Right ventricle myocardium inferior (tissue), 1 donor: ENCODE measurements around the gene PREP. TPM values are rescaled to one million over a fixed set of nuclear protein-coding genes. Genes with fewer than 3 reads are reported as not detected.
"Not testable (repeated sequence)": the region's sequence is repeated elsewhere in the genome, so short reads cannot be mapped to it uniquely, and the experiment has no call there.

Experiments
- ATAC-seq: fragments of 200-7000 bp; cut with Tn5 transposase; one replicate; pipeline ENCODE4 v1.9.1; 2020; ENCODE audit warnings: mild to moderate bottlenecking, moderate library complexity
- DNase-seq: peaks from one replicate; pipeline ENCODE4 v3.0.0; 2021; ENCODE audit errors: missing footprints
- intact Hi-C: fragments of 100-400 bp; cut with DNase I; formaldehyde crosslinking; loops from one replicate; pipeline ENCODE4 v1.11.0; 2022
- long read RNA-seq: library from polyadenylated mRNA; unstranded; transcript quantifications from one replicate; pipeline ENCODE4 v2.0.0, GENCODE V29; 2021
- total RNA-seq: library from RNA; stranded (reverse); fragmentation: NEBNext Ultra II Directional; extraction: Animal tissue kit (Norgen Biotek cat#: 25700); gene quantifications from one replicate; pipeline ENCODE4 v1.2.1, GENCODE V29; 2021
- donor health status: DM: no; HTN: yes; CAD: no; lungs with severe emphysema.

Gene PREP
- total RNA-seq, result 26.6 TPM
- long read RNA-seq, transcript PREP-201 (15 exons, 2,905 nt), result major isoform, 22 of 29 reads
- long read RNA-seq, partial matches to known transcripts, result 0 of 29 reads
- long read RNA-seq, other reads (novel, unspliced or antisense), result 7 of 29 reads

DNA sequence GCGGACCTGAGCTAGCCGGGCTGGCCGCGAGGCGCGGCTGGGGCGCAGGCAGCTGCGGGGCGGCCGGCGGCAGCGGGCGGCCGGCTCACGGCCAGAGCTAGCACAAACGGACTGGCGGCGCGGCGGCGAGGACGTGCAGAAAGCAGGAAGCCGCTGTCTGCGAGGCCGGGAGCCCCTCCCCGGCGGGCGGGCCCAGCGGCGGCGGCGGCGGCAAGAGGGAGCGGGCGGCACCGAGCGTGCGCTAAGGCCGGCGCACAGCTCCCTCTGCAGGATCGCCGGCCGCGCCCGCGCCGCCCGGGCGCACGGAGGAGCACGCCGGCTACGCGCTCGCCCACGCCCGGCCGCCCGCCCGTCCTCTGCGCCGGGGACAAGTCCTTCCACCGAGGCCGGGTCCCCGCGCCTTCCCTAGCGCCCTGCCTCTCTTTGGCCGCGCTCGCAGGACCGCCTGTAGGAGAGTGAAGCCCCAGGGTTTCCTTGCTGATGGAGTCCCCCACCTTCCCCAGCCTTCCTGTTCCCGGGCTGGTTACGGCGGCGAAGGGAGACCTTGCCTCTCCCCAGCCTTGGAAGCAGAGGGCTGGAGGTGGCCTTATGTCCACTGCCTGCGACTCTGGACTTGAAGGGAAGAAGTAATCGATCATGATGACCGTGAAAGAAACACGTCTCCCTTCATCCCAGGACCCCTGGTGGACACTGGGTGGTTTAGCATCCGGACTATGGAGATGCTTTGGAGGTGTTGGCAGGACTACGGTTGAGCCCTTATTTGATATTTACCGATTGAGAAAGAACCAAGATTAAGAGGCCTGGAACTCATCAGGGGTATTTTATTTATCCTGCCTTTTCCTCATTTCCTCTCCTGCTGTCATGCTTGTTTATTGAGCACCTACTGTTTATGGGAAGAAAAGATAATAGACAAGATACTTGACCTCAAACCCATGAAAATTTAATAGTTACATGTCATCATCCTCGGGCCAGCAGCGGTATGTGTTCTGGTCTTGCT, at the start of gene PREP:
Gene PREP, minus strand, starts transcription at position 144 of the 997 bp plus-strand sequence. CDS start 191 bp downstream, outside the sequence.
- DNase-seq, result peak; percentile 95
- intact Hi-C loops, result loop anchor here (1.0 kb wide), 1 partner anchor 315 kb away; no protein-coding TSS in a partner anchor
- ATAC-seq, result peak; percentile 97

DNA sequence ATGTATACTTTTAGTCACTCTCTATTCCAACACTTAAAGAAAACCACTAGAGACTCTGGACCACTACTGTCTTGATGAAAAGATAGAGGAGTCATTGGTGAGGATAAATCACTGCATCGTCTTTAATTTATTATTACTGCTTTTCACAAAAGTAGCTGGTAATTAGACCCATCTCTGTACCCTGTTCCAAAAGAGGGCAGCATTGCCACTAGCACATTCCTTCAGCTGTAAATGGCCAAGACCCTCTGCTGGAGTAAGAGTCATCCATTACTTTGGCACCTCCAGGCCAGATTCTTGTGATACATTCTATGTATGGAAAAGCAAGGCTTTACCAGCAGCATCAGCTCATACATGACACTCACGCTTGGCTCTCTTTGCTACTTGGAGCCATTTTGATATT, 49.5 kb upstream of the PREP start:
- no peak for ATAC-seq
- DNase-seq, result no peak
- intact Hi-C loops, result no loop called here

DNA sequence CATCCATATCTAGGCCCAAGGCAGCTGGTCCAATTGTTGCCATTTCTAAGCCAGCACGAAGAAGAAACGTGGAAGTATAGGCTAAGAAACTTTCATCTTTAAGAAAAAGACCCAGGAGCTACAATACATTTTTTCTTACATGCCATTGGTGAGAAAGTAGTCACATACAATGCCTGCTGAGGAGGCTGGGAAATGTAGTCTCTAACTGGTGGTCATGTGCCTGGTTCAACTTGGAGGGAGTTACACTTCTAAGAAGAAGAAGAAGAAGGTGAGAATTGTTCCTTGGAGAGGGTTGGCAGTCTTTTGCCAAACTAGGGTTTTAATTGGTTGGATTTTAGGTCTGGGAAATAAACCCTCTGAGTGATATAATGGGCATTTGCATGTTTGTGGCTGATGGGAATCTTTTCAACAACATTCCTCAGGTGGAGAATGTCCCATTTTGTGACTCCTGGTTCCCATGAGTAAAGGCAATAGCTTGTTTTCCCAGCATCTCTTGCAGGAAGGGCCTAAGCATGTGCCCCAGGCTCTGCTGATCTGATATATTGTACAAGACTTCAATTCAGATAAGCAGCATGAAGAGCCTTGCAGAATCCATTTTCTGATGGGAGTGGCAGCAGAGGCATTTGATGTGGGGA, 47.0 kb upstream of the PREP start:
- ATAC-seq (no peak), DNase-seq (no peak)
- intact Hi-C loops, result no loop called here

DNA sequence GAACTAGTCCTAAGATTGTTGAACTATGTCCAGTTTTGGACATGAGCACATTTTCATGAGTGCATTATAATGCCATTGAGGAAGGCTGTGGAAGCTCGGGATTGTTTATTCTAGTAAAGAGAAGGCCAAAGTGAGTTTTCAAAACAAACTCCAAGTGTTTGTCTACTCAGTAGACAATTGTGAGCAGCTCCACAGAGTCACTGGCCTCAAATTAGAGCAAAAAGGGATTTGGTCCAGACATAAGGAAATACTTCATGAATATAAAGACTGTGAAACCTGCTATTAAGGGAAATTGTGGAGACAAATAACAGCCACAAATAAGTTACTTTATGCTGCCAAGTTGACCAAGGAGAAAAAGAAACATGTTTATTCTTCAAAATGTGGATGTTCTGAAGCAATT, 42.6 kb upstream of the PREP start:
- intact Hi-C loops, result no loop called here
- no peak for ATAC-seq

DNA sequence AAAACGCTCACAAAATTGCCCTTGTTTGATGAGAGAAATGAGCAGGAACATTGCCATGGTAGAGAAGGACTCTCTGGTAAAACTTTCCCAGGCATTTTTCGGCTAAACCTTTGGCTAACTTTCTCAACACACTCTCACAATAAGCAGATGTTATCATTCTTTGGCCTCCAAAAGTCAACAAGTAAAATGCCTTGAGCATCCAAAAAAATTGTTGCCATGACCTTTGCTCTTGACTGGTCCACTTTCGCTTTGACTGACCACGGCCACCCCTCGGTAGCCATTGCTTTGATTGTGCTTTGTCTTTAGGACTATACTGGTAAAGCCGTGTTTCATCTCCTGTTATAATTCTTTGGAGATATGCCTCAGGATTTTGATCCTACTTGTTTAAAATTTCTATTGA, 41.1 kb upstream of the PREP start:
- ATAC-seq, result no peak
- intact Hi-C loops, result no loop called here
- DNase-seq, result no peak

More for the DNA sequence above, 42.6 kb upstream of the PREP start:
- DNase-seq, result no peak

DNA sequence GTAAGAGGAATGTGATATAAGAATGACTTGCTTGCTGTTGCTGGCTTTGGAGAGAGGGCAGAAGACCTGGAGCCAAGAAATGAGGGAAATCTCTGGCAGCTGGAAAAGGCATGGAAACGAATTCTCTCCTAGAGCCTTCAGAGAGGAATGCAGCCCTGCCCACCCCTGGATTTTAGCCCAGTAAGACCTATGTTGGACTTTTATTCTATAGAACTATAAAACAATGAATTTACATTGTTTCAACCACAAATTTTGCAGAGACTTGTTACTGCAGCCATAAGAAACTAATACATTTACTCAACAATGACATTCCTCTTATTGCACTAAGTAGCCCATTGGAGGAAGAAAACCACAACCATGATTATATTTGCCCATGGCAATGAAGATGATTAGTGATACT, 39.5 kb upstream of the PREP start:
- DNase-seq, result no peak
- no peak for ATAC-seq
- intact Hi-C loops, result no loop called here

DNA sequence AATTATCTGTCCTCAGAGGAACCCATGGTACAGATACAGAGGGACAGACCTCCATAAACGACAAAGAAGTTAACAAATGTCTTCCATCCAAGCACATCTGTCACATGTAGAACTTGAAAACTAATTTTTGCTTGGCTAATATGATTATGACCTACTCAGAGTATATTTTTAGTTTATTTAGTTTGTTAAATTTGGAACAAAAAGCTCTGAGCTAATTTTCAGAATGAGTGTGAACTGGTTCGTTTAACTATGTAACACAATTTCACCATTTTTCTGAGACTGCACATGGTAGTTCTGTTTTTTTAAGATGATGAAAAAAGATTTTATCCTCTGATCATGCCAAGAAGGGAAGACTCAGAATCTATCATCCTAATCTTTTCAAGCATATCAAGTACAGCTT, 34.4 kb upstream of the PREP start:
- no peak for ATAC-seq
- intact Hi-C loops, result loop anchor here (10.0 kb wide), 1 partner anchor 868 kb away; no protein-coding TSS in a partner anchor
- DNase-seq, result no peak

DNA sequence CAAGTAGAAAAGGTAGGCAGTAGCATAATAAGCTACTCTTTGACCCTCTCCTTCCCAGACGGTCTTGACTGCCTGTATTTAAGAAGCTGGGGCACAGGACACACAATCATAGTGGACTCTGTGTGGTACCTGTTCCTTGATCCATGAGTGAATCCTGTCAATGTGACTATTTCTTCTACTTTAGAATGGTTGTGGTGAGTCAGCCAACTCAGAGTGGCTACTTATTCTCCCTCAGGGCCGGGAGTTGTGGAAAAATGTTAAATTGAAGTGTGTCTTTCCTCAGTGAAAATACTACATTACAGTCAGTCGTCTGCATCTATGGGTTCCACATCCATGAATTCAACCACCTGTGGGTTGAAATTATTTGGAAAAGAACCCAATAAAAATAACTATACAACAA, 30.8 kb upstream of the PREP start:
- ATAC-seq (no peak), DNase-seq (no peak)
- intact Hi-C loops, result loop anchor here (5.0 to 10.0 kb wide), 2 partner anchors 794 to 871 kb away; no protein-coding TSS in a partner anchor

DNA sequence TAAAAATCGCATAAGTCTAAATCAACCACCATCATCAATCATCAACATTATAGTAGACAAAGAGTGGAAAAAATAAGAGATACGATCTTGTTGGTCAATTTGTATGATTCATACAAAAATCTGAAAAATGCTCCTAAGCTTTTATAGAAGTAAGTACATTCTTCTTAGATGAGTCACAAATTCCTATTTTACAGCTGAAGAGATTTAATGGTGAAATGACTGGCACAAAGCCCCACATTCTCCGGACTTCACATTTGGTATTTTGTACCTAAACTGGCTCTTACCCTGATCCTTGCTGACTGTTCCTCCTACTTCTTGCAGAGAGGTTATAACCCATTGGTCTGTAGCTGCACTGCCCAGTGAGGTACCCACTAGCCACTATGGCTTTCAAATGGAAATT, 29.9 kb upstream of the PREP start:
- intact Hi-C loops, result loop anchor here (5.0 to 10.0 kb wide), 2 partner anchors 795 to 872 kb away; no protein-coding TSS in a partner anchor
- no peak for ATAC-seq
- no peak for DNase-seq

DNA sequence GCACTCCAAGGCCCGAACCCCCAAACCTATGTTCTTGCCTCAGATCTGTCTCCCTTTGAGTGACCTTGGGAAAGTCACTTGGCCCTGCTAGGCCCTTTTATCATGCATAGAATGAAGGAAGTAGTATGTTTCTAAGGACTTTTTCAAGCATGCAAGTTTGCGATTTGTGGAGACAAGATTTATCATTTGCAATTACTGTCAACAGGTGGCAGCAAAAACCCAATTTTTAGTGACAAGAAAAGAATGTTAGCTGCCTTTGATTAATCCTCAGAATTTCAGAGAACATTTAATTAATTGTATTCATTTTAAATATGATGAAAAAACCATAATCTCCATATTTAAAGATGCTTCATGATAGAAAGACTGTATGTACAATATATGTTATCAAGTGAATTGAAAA, 28.3 kb upstream of the PREP start:
- intact Hi-C loops, result loop anchor here (5.0 to 10.0 kb wide), 2 partner anchors 796 to 874 kb away; no protein-coding TSS in a partner anchor
- ATAC-seq, result no peak
- DNase-seq, result no peak

DNA sequence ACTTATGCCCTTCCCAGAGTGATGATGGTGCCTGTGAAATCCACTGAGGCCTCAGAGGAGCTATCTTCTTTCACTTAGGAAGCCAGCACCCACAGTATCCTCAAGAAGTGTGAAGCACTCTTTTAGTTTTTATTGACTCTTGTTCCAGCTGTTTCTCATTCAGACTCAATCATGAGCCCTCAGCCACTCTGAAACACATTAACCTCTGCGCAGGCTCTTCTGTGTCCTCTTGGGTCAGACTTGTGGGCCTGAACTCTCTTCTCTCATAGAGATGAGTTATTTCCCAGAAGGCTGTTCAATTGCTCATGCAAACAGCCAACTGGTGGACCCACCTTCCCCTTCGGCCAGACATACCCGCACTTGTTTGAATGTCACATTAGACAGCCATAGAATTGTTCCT, 27.8 kb upstream of the PREP start:
- intact Hi-C loops, result loop anchor here (5.0 to 10.0 kb wide), 2 partner anchors 797 to 874 kb away; no protein-coding TSS in a partner anchor
- DNase-seq (no peak), ATAC-seq (no peak)

DNA sequence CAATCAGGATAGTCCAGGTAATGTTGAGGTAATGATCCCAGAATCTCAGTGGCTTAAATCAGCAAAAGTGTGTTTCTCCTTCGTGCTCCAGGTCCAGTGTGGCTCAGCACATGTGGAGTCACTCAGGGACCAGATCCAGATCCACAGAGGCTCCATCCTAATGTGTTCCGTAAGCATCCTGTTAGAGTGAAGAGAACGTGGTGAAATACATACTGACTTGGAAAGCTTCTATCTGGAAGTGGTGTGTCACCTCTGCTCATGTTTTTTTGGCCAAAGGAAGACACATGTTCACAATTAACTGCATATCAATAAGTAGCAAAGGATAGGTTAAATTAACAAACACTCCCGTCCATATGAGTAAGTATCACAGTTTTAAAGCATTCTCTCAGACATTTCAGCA, 26.8 kb upstream of the PREP start:
- no peak for DNase-seq
- intact Hi-C loops, result loop anchor here (5.0 to 10.0 kb wide), 2 partner anchors 798 to 875 kb away; no protein-coding TSS in a partner anchor
- ATAC-seq, result no peak

DNA sequence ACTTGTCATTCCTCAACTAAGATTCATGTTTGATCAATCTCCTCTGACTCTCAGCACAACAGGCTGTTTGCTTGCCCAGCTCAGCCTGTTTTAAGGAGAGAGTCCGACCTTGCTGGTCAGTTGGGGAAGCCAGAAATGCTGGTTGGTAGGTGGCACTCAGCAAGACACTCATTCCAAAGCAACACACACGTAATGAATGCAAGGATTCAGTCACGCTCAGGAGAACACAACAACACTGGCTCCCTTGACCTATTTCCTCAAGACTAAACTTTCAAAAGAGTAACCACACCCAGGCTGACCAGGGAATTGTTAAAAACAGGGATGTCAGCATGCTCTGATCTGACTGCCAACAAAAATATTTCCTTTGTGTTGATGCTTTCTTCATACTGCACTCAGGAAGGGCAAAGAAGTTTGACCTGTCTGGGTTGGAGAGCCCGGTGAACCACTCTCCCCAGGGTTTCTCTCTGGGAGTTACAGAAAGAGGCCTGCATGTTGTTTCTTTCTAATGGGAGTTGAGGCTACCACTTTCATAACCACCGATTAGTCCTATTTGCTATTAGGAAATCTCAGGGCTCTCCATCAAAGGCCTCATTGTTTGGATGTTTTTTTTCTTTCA, 25.6 kb upstream of the PREP start:
- intact Hi-C loops, result no loop called here
- DNase-seq (no peak), ATAC-seq (peak; percentile 13)

DNA sequence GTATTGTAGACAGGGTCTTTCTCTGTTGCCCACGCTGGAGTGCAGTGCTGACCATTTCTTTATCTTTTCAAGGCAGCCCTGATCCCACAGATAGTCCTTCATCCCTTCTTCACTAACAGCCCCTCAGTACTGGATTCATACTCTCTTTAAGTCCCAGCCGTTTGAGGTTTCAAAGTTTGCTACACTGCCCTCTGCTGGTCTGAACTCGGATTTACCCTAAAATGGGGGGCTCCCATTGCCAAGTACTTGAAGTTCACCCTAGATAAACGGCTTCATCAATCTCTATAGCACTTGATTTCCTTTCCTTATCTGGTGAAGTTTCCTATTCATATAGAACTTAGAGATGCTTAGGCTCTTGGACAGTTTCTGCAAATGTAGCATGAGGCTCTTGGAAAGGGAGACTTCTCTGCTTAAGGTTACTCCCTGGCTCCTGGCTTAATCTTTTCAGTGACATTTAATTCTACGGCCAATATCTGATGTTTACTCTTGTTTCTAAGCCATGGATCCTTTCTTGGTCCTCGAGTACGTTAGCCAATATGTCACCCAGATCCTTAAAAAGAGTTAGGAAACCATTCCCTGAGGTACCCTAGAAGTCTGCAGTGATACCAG, 21.4 kb upstream of the PREP start:
- intact Hi-C loops, result loop anchor here (2.0 kb wide), 1 partner anchor 337 kb away; no protein-coding TSS in a partner anchor
- ATAC-seq (no peak), DNase-seq (no peak)

DNA sequence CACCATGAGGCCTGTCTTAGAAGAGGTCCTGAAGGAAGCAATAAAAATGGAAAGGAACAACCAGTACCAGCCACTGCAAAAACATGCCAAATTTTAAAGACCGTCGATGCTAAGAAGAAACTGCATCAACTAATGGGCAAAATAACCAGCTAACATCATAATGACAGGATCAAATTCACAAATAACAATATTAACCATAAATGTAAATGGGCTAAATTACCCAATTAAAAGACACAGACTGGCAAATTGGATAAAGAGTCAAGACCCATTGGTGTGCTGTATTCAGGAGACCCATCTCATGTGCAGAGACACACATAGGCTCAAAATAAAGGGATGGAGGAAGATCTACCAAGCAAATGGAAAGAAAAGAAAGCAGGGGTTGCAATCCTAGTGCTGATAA, 14.1 kb upstream of the PREP start:
- intact Hi-C loops, ATAC-seq, DNase-seq: not testable (repeated sequence)

DNA sequence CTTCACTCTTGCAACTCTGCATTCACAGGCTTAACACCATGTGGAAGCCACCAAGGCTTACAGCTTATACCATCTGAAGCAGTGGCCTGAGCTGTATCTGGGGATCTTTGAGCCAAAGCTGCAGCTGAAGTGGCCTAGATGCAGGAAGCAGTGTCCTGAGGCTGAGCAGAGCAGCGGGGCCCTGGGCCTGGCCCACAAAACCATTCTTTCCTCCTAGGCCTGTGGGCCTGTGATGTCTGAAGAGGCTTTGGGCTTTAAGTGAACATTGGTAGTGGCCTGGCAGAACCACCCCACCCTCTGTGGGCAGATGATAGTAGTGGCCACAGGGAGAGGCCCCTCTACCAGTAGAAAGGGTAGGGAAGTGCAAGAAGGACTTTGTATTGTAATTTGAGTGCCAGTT, 6.9 kb upstream of the PREP start:
- intact Hi-C loops, result no loop called here
- no peak for DNase-seq
- no peak for ATAC-seq

DNA sequence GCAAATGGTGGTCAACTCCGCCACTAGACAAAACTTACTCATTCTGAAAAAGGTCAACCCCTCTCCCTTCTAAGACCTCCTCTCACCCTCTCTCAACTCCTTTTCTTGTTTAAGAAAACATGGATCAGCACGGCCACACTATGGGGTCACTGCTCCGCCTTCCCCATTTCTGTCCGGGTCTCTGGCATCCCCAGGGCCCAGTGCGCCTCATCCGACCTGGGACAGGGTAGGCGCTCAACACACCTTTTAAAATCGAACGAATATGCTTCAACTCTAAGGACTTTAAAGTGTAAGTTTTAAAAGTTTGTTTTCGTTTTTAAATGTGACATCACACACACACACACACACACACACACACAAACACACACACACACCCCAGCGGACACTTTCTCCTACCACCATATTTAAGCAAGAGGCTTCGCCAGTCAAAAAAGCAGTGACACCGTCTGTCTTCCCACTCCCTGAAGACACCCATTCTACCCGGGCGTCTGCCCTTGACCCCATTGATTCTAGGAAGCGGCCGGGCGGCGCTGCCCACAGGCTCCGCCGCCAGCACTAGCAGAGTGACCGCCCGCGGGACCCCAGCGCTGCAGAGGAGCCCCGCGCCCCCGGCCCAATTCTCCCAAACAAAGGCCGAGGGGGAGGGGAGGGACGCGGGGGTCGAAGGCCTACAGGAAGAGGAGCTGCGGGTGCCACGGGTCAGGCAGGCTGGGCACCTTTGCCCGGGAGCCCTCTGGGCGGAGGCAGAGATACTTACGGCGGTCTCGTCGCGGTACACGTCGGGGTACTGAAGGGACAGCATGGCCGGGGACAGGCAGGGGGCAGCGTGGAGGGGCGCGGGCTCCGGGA, 568 bp downstream of the PREP start:
- intact Hi-C loops, result no loop called here
- ATAC-seq, result no peak

More for the DNA sequence above, 568 bp downstream of the PREP start:
- DNase-seq, result peak; percentile 66
